Neuronal stem cell (in vitro differentiated cells): ENCODE measurements around the gene IQGAP3.

ENCODE experiments used
- DNase-seq: peaks from one replicate; pipeline ENCODE4 v3.0.0-alpha.2; 2013; ENCODE audit warnings: low spot score
- H2AFZ ChIP-seq: one replicate; pipeline ENCODE4 v1.6.1; 2013; ENCODE audit warnings: mild to moderate bottlenecking, low read length, inconsistent platforms
- H2AK5ac ChIP-seq: 2 replicates; pipeline ENCODE4 v1.6.1; 2013; ENCODE audit warnings: low read depth, mild to moderate bottlenecking, inconsistent platforms, low read length, moderate library complexity, mixed read lengths
- H2BK120ac ChIP-seq: 2 replicates; pipeline ENCODE4 v1.6.1; 2013; ENCODE audit warnings: low read depth, mild to moderate bottlenecking, inconsistent platforms, low read length, moderate library complexity, mixed read lengths
- H2BK12ac ChIP-seq: one replicate; pipeline ENCODE4 v1.6.1; 2013; ENCODE audit warnings: low read length, inconsistent platforms
- H2BK15ac ChIP-seq: 2 replicates; pipeline ENCODE4 v1.6.1; 2013; ENCODE audit warnings: mild to moderate bottlenecking, low read length, inconsistent platforms, mixed read lengths
- H2BK5ac ChIP-seq: one replicate; pipeline ENCODE4 v1.6.1; 2013; ENCODE audit warnings: inconsistent platforms, mild to moderate bottlenecking, low read length, moderate library complexity
- H3K14ac ChIP-seq: one replicate; pipeline ENCODE4 v1.6.1; 2013; ENCODE audit warnings: low read length, inconsistent platforms
- H3K18ac ChIP-seq: 2 replicates; pipeline ENCODE4 v1.6.1; 2013; ENCODE audit warnings: low read length, inconsistent platforms
- H3K23ac ChIP-seq: 2 replicates; pipeline ENCODE4 v1.6.1; 2013; ENCODE audit warnings: low read depth, mild to moderate bottlenecking, mixed read lengths, low read length, inconsistent platforms; ENCODE audit not compliant: poor library complexity
- H3K27ac ChIP-seq: replicated peaks from 3 replicates; pipeline ENCODE4 v1.5.1; 2013; ENCODE audit warnings: low read length, inconsistent platforms
- H3K27me3 ChIP-seq, 3 experiments: 2 replicates each; pipeline ENCODE4 v1.6.1; 2013; ENCODE audit warnings: low read length in 3 of 3, mild to moderate bottlenecking in 2 of 3, inconsistent platforms in 1 of 3, low read depth in 1 of 3, mixed read lengths in 1 of 3, moderate library complexity in 1 of 3; ENCODE audit not compliant: control insufficient read depth in 3 of 3, insufficient read depth in 3 of 3
- H3K36me3 ChIP-seq, 2 donors: replicated peaks in 1 of 2; 2 replicates each; pipeline ENCODE4 v1.6.1; 2013; ENCODE audit warnings: low read length in 2 of 2; ENCODE audit not compliant: control insufficient read depth in 2 of 2, insufficient read depth in 2 of 2
- H3K4ac ChIP-seq: 2 replicates; pipeline ENCODE4 v1.6.1; 2013; ENCODE audit warnings: inconsistent platforms, mild to moderate bottlenecking, low read length, moderate library complexity
- H3K4me1 ChIP-seq, 2 donors: 1 replicate in 1 of 2; 2 replicates in 1 of 2; pipeline ENCODE4 v1.6.1; 2013; ENCODE audit warnings: low read length in 2 of 2, low read depth in 1 of 2; ENCODE audit not compliant: control insufficient read depth in 2 of 2, insufficient read depth in 1 of 2
- H3K4me2 ChIP-seq: one replicate; pipeline ENCODE4 v1.6.1; 2013; ENCODE audit warnings: mild to moderate bottlenecking, low read length, inconsistent platforms; ENCODE audit not compliant: insufficient read depth, poor library complexity, severe bottlenecking
- H3K4me3 ChIP-seq, 2 donors: 2 replicates each; pipeline ENCODE4 v1.5.1; 2013; ENCODE audit warnings: low read length in 2 of 2, mild to moderate bottlenecking in 2 of 2, inconsistent platforms in 1 of 2, moderate library complexity in 1 of 2
- H3K79me1 ChIP-seq: one replicate; pipeline ENCODE4 v1.6.1; 2013; ENCODE audit warnings: low read depth, mild to moderate bottlenecking, inconsistent platforms, low read length, moderate library complexity
- H3K9ac ChIP-seq: one replicate; pipeline ENCODE4 v1.6.1; 2013; ENCODE audit warnings: mild to moderate bottlenecking, low read depth, low read length, inconsistent platforms; ENCODE audit not compliant: poor library complexity
- H3K9me3 ChIP-seq, 2 donors: replicated peaks in 1 of 2; 2 replicates each; pipeline versions ENCODE3 to v1.6.1; 2013; ENCODE audit warnings: low read length in 2 of 2, mild to moderate bottlenecking in 2 of 2, inconsistent platforms in 1 of 2, low read depth in 1 of 2, mixed read lengths in 1 of 2, moderate library complexity in 1 of 2; ENCODE audit not compliant: control insufficient read depth in 2 of 2, insufficient read depth in 1 of 2
- H4K8ac ChIP-seq: one replicate; pipeline ENCODE4 v1.6.1; 2013; ENCODE audit warnings: low read depth, mild to moderate bottlenecking, inconsistent platforms, low read length, moderate library complexity
- H4K91ac ChIP-seq: one replicate; pipeline ENCODE4 v1.6.1; 2013; ENCODE audit warnings: low read length, low read depth, mild to moderate bottlenecking, inconsistent platforms; ENCODE audit not compliant: poor library complexity
- WGBS, 2 donors: extraction: QIAGEN DNeasy Blood & Tissue Kit; methylation state at CpG; one replicate each; pipeline ENCODE4 v1.1.7; 2013; ENCODE audit warnings: missing lambda C conversion rate in 2 of 2, mixed read lengths in 1 of 2; ENCODE audit not compliant: insufficient read length in 2 of 2, insufficient replicate concordance in 1 of 2; ENCODE audit errors: extremely low coverage in 2 of 2; 5-methylcytosine and 5-hydroxymethylcytosine counted together

IQGAP3 gene

GRCh38 chr1:156551869-156552268, 20.5 kb downstream of the IQGAP3 start:
- H3K4ac ChIP-seq, result no peak overlapping the region
- H2BK5ac ChIP-seq, result no peak overlapping the region
- no peaks in the 10 kb centered on the region for H3K27me3 ChIP-seq
- peaks cover 54 to 96% of the 10 kb centered on the region in 2 donors for H3K36me3 ChIP-seq
- no peak overlapping the region for H2BK15ac ChIP-seq
- peaks cover 0 to 2% of the 10 kb centered on the region in 2 donors for H3K9me3 ChIP-seq
- H3K18ac ChIP-seq, result no peak overlapping the region
- no peak overlapping the region for H3K9ac ChIP-seq
- H2BK120ac ChIP-seq, result no peak overlapping the region
- H2BK12ac ChIP-seq, result no peak overlapping the region
- no peaks in the 10 kb centered on the region for H3K4me1 ChIP-seq
- no peak overlapping the region for H3K14ac ChIP-seq
- H2AK5ac ChIP-seq, result no peak overlapping the region
- no peak overlapping the region for H4K8ac ChIP-seq
- no peak overlapping the region for H3K27ac ChIP-seq
- H2AFZ ChIP-seq, result no peak overlapping the region
- H3K79me1 ChIP-seq, result peaks cover 2% of the 10 kb centered on the region
- H3K4me3 ChIP-seq, result no peak overlapping the region
- H3K23ac ChIP-seq, result peak overlapping the region; percentile 36
- DNase-seq, result no peak
- no CpG with 5 or more reads among the region's 6 CpGs for WGBS, 2 donors
- no peak overlapping the region for H4K91ac ChIP-seq
- H3K4me2 ChIP-seq, result no peak overlapping the region

GRCh38 chr1:156551066-156551643, 21.2 kb downstream of the IQGAP3 start:
- peaks cover 54 to 96% of the 10 kb centered on the region in 2 donors for H3K36me3 ChIP-seq
- no peak overlapping the region for H3K27ac ChIP-seq
- no peak overlapping the region for H2BK15ac ChIP-seq
- H3K4me1 ChIP-seq, result no peaks in the 10 kb centered on the region
- H3K9ac ChIP-seq, result no peak overlapping the region
- no peak overlapping the region for H3K4ac ChIP-seq
- no peak overlapping the region for H3K18ac ChIP-seq
- H3K4me3 ChIP-seq, result no peak overlapping the region
- no peaks in the 10 kb centered on the region for H3K79me1 ChIP-seq
- no peak for DNase-seq
- H3K23ac ChIP-seq, result peak overlapping the region; percentile 36
- H3K9me3 ChIP-seq, result no peaks in the 10 kb centered on the region
- no peak overlapping the region for H2BK12ac ChIP-seq
- H4K91ac ChIP-seq, result no peak overlapping the region
- H2AFZ ChIP-seq, result no peak overlapping the region
- no peak overlapping the region for H2AK5ac ChIP-seq
- WGBS, 2 donors, result no CpG with 5 or more reads among the region's 3 CpGs
- H3K4me2 ChIP-seq, result no peak overlapping the region
- H2BK120ac ChIP-seq, result no peak overlapping the region
- H4K8ac ChIP-seq, result no peak overlapping the region
- H3K14ac ChIP-seq, result no peak overlapping the region
- H2BK5ac ChIP-seq, result no peak overlapping the region
- H3K27me3 ChIP-seq, result no peaks in the 10 kb centered on the region

GRCh38 chr1:156550346-156550745, 22.0 kb downstream of the IQGAP3 start:
- H3K23ac ChIP-seq, result no peak overlapping the region
- no peak overlapping the region for H4K8ac ChIP-seq
- no peak overlapping the region for H2AK5ac ChIP-seq
- no peak overlapping the region for H3K4me3 ChIP-seq
- H2BK15ac ChIP-seq, result no peak overlapping the region
- no peak overlapping the region for H3K27ac ChIP-seq
- peaks cover 52 to 96% of the 10 kb centered on the region in 2 donors for H3K36me3 ChIP-seq
- no peak overlapping the region for H3K14ac ChIP-seq
- H4K91ac ChIP-seq, result no peak overlapping the region
- H2BK120ac ChIP-seq, result no peak overlapping the region
- no peak overlapping the region for H2AFZ ChIP-seq
- H2BK12ac ChIP-seq, result no peak overlapping the region
- WGBS, 2 donors, result no CpG with 5 or more reads among the region's 5 CpGs
- no peak overlapping the region for H3K4me2 ChIP-seq
- no peak overlapping the region for H2BK5ac ChIP-seq
- DNase-seq, result no peak
- no peaks in the 10 kb centered on the region for H3K9me3 ChIP-seq
- no peak overlapping the region for H3K18ac ChIP-seq
- H3K27me3 ChIP-seq, result no peaks in the 10 kb centered on the region
- no peak overlapping the region for H3K4ac ChIP-seq
- no peak overlapping the region for H3K9ac ChIP-seq
- no peaks in the 10 kb centered on the region for H3K4me1 ChIP-seq
- no peaks in the 10 kb centered on the region for H3K79me1 ChIP-seq

GRCh38 chr1:156549831-156550230, 22.5 kb downstream of the IQGAP3 start:
- WGBS, 2 donors, result no CpG with 5 or more reads among the region's 1 CpG
- Histone ChIP-seq H2BK12ac (no peak overlapping the region), H2AK5ac (no peak overlapping the region), H3K79me1 (no peaks in the 10 kb centered on the region), H3K4me3 (no peak overlapping the region), H2BK120ac (no peak overlapping the region), H2AFZ (no peak overlapping the region), H2BK5ac (no peak overlapping the region), H4K8ac (no peak overlapping the region), H3K14ac (no peak overlapping the region), H4K91ac (no peak overlapping the region), H2BK15ac (no peak overlapping the region), H3K4me1 (no peaks in the 10 kb centered on the region), H3K36me3 (peaks cover 52 to 96% of the 10 kb centered on the region in 2 donors), H3K9me3 (no peaks in the 10 kb centered on the region), H3K27ac (no peak overlapping the region), H3K18ac (no peak overlapping the region), H3K4me2 (no peak overlapping the region), H3K4ac (no peak overlapping the region), H3K23ac (peak overlapping the region; percentile 16), H3K9ac (no peak overlapping the region), H3K27me3 (no peaks in the 10 kb centered on the region)
- no peak for DNase-seq
